Mucosa of rectum (tissue), 2 donors: Measurements from ENCODE around the gene TIMP3.

ENCODE experiments used
- H3K27ac ChIP-seq, 2 donors: one replicate each; pipeline ENCODE4 v1.7.0; 2013; ENCODE audit warnings: inconsistent platforms in 2 of 2, low read depth in 2 of 2, low read length in 2 of 2
- H3K27me3 ChIP-seq, 2 donors: one replicate each; pipeline ENCODE4 v1.7.0; 2013; ENCODE audit warnings: low read length in 2 of 2; ENCODE audit not compliant: control insufficient read depth in 2 of 2, insufficient read depth in 2 of 2
- H3K36me3 ChIP-seq, 2 donors: one replicate each; pipeline ENCODE4 v1.7.0; 2013; ENCODE audit warnings: low read length in 2 of 2; ENCODE audit not compliant: control insufficient read depth in 2 of 2, insufficient read depth in 2 of 2
- H3K4me1 ChIP-seq, 2 donors: one replicate each; pipeline ENCODE4 v1.7.0; 2013; ENCODE audit warnings: low read length in 2 of 2, mild to moderate bottlenecking in 1 of 2; ENCODE audit not compliant: control insufficient read depth in 2 of 2, insufficient read depth in 2 of 2
- H3K4me3 ChIP-seq, 2 donors: one replicate each; pipeline ENCODE4 v1.7.0; 2013; ENCODE audit warnings: low read length in 2 of 2
- H3K9ac ChIP-seq, 2 donors: one replicate each; pipeline ENCODE4 v1.7.0; 2013; ENCODE audit warnings: low read length in 2 of 2, low read depth in 1 of 2, mild to moderate bottlenecking in 1 of 2
- H3K9me3 ChIP-seq, 2 donors: one replicate each; pipeline ENCODE4 v1.7.0; 2013; ENCODE audit warnings: low read length in 2 of 2; ENCODE audit not compliant: control insufficient read depth in 2 of 2
- donor health status: healthy.
- donor health status: Normal muscosa, but diverticular disease.

The TIMP3 gene

GRCh38 chr22:32785321-32786026, 16.0 kb upstream of the TIMP3 start:
- Histone ChIP-seq H3K4me3 (no peak overlapping the region), H3K27ac (no peak overlapping the region), H3K9me3 (no peaks in the 10 kb centered on the region), H3K27me3 (no peaks in the 10 kb centered on the region), H3K36me3 (no peaks in the 10 kb centered on the region), H3K9ac (no peak overlapping the region), H3K4me1 (peaks cover 0 to 1% of the 10 kb centered on the region in 2 donors)

GRCh38 chr22:32786027-32786418, 15.5 kb upstream of the TIMP3 start:
- Histone ChIP-seq H3K9me3 (no peaks in the 10 kb centered on the region), H3K4me1 (no peaks in the 10 kb centered on the region), H3K27me3 (no peaks in the 10 kb centered on the region), H3K27ac (no peak overlapping the region), H3K4me3 (no peak overlapping the region), H3K36me3 (no peaks in the 10 kb centered on the region), H3K9ac (no peak overlapping the region)

- H3K4me3 ChIP-seq, result no peak overlapping the region
- H3K9ac ChIP-seq, result no peak overlapping the region
- no peaks in the 10 kb centered on the region for H3K27me3 ChIP-seq
- no peaks in the 10 kb centered on the region for H3K9me3 ChIP-seq
- H3K4me1 ChIP-seq, result peaks cover 0 to 3% of the 10 kb centered on the region in 2 donors
- H3K36me3 ChIP-seq, result no peaks in the 10 kb centered on the region
- H3K27ac ChIP-seq, result no peak overlapping the region
Measured at GRCh38 chr22:32788904-32789624, 12.4 kb upstream of the TIMP3 start.

GRCh38 chr22:32789797-32790620, 11.5 kb upstream of the TIMP3 start:
- Histone ChIP-seq H3K9ac (no peak overlapping the region), H3K9me3 (no peaks in the 10 kb centered on the region), H3K4me3 (no peak overlapping the region), H3K4me1 (peaks cover 0 to 3% of the 10 kb centered on the region in 2 donors), H3K27me3 (no peaks in the 10 kb centered on the region), H3K36me3 (no peaks in the 10 kb centered on the region), H3K27ac (no peak overlapping the region)

- Histone ChIP-seq H3K9ac (no peak overlapping the region), H3K4me3 (no peak overlapping the region)
Measured at GRCh38 chr22:32791056-32791455, 10.4 kb upstream of the TIMP3 start.

GRCh38 chr22:32791485-32791884, 10.0 kb upstream of the TIMP3 start:
- Histone ChIP-seq H3K9ac (no peak overlapping the region), H3K9me3 (no peaks in the 10 kb centered on the region), H3K4me1 (peaks cover 0 to 3% of the 10 kb centered on the region in 2 donors), H3K27ac (no peak overlapping the region), H3K36me3 (no peaks in the 10 kb centered on the region), H3K27me3 (no peaks in the 10 kb centered on the region), H3K4me3 (no peak overlapping the region)

More at GRCh38 chr22:32791056-32791455, 10.4 kb upstream of the TIMP3 start:
- Histone ChIP-seq H3K9me3 (no peaks in the 10 kb centered on the region), H3K27ac (no peak overlapping the region), H3K4me1 (peaks cover 0 to 3% of the 10 kb centered on the region in 2 donors), H3K27me3 (no peaks in the 10 kb centered on the region), H3K36me3 (no peaks in the 10 kb centered on the region)

GRCh38 chr22:32793589-32793988, 7.9 kb upstream of the TIMP3 start:
- Histone ChIP-seq H3K9me3 (no peaks in the 10 kb centered on the region), H3K27ac (no peak overlapping the region), H3K4me3 (no peak overlapping the region)

GRCh38 chr22:32794449-32795213, 6.9 kb upstream of the TIMP3 start:
- peaks cover 0 to 7% of the 10 kb centered on the region in 2 donors for H3K4me1 ChIP-seq
- no peak overlapping the region for H3K9ac ChIP-seq
- H3K36me3 ChIP-seq, result no peaks in the 10 kb centered on the region
- no peak overlapping the region for H3K4me3 ChIP-seq
- H3K27ac ChIP-seq, result no peak overlapping the region
- peaks cover 0 to 4% of the 10 kb centered on the region in 2 donors for H3K27me3 ChIP-seq
- no peaks in the 10 kb centered on the region for H3K9me3 ChIP-seq

More at GRCh38 chr22:32793589-32793988, 7.9 kb upstream of the TIMP3 start:
- Histone ChIP-seq H3K27me3 (peaks cover 0 to 4% of the 10 kb centered on the region in 2 donors), H3K36me3 (no peaks in the 10 kb centered on the region), H3K9ac (no peak overlapping the region), H3K4me1 (peaks cover 0 to 7% of the 10 kb centered on the region in 2 donors)

GRCh38 chr22:32795214-32795596, 6.3 kb upstream of the TIMP3 start:
- Histone ChIP-seq H3K9ac (no peak overlapping the region), H3K9me3 (no peaks in the 10 kb centered on the region), H3K27me3 (peaks cover under 1 to 4% of the 10 kb centered on the region in 2 donors), H3K36me3 (no peaks in the 10 kb centered on the region), H3K4me3 (no peak overlapping the region), H3K27ac (no peak overlapping the region), H3K4me1 (peaks cover 0 to 7% of the 10 kb centered on the region in 2 donors)
